ENCODE results near the gene C14orf93.

GRCh38 chr14:23020143-23021128, 10.5 kb upstream of the C14orf93 start:
- TF ChIP-seq CTCF (IDR thresholded peaks at IDR 0.05; ENCODE audit: low read depth, low read length, poor library complexity, severe bottlenecking) (no peak), EZH2phosphoT487 (IDR thresholded peaks at IDR 0.05; ENCODE audit: borderline replicate concordance, low read length) (no peak)
